Vagina (tissue), 2 donors: ENCODE results near the gene TMEM273.

Source experiments
- CTCF ChIP-seq, 3 experiments: fragments of 450-650 bp in 2 of 3; fragments of 200-600 bp in 1 of 3; sonication (generic) in 1 of 3; IDR thresholded peaks; one replicate each; pipeline ENCODE4 v1.5.1; 2017 to 2019; ENCODE audit warnings: antibody characterized with exemption in 3 of 3, mild to moderate bottlenecking in 2 of 3, moderate library complexity in 2 of 3
- POLR2A ChIP-seq, 2 donors: fragments of 450-650 bp; IDR thresholded peaks; one replicate each; pipeline ENCODE4 v1.6.1; 2017; ENCODE audit warnings: antibody characterized with exemption in 2 of 2, mild to moderate bottlenecking in 2 of 2, moderate library complexity in 2 of 2
- POLR2AphosphoS5 ChIP-seq, 2 donors: sonication (generic); formaldehyde crosslinking; IDR thresholded peaks; one replicate each; pipeline ENCODE4 v1.9.0; 2017; ENCODE audit warnings: antibody characterized with exemption in 2 of 2, mild to moderate bottlenecking in 2 of 2, low read depth in 1 of 2; ENCODE audit not compliant: insufficient read depth in 1 of 2

- no peak for TF ChIP-seq CTCF (IDR thresholded peaks at IDR 0.05)
- TF ChIP-seq POLR2AphosphoS5 (IDR thresholded peaks at IDR 0.05; ENCODE audit: insufficient read depth in 1 of 2, low read depth in 1 of 2), result peak; percentile 67 to 86
- TF ChIP-seq POLR2A (IDR thresholded peaks at IDR 0.05), result peak in 1 of 2 donors; percentile 17
Observed at GRCh38 chr10:49187950-49188761, at the start of gene TMEM273.
